Hematopoietic multipotent progenitor cell treated with erythropoietin and hydrocortisone succinate and interleukin-3 and kit ligand, for 6 days (in vitro differentiated cells): Measurements from ENCODE around the gene CRIM1.
A peak's percentile ranks its signal among the peaks of the same experiment; 100 is the strongest.

Experiments
- DNase-seq: peaks from one replicate; pipeline ENCODE4 v3.0.0-alpha.2; 2015

Gene CRIM1

GRCh38 chr2:36587101-36587500 is 231.5 kb downstream of the CRIM1 start:
- DNase-seq: no peak

DNA sequence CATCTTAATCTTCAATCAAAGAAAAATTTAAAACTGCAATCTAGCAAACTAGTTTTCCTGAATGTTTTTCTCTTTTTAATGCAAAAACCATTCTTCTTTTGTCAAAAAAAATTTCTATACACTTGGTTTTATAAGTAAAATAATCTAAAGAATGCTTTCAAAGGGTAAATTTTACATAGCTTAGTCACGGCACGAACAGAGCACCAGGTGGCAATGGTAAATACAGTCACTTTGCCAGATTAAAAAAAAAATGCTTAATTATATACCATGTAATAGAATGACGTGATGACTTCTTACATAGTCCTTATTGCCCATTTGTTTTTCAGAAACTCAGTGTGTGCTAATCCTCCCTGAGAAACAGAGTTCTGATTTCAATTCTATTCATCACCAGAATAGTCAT is 232.0 kb downstream of the CRIM1 start:
- DNase-seq: no peak

GRCh38 chr2:36589230-36589630 is 233.7 kb downstream of the CRIM1 start:
- no peak for DNase-seq

- no peak for DNase-seq
Observed at GRCh38 chr2:36594849-36595248, 239.3 kb downstream of the CRIM1 start.

DNA sequence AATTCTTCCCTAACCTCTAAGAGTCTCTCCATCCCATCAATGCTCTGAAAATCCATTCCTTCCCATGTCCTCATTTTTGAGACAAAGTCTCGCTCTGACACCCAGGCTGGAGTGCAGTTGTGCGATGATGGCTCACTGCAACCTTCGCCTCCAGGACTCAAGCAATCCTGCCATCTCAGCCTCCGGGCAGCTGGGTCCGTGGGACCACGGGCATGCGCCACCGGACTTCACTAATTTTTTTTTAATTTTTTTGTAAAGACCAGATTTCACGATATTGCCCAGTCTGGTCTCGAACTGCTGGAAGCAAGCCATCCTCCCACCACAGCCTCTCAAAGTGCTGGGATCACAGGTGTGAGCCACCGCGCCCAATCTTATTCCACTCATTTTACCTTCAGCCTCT is 240.8 kb downstream of the CRIM1 start:
- no peak for DNase-seq

GRCh38 chr2:36597003-36597531 is 241.5 kb downstream of the CRIM1 start:
- no peak for DNase-seq

DNA sequence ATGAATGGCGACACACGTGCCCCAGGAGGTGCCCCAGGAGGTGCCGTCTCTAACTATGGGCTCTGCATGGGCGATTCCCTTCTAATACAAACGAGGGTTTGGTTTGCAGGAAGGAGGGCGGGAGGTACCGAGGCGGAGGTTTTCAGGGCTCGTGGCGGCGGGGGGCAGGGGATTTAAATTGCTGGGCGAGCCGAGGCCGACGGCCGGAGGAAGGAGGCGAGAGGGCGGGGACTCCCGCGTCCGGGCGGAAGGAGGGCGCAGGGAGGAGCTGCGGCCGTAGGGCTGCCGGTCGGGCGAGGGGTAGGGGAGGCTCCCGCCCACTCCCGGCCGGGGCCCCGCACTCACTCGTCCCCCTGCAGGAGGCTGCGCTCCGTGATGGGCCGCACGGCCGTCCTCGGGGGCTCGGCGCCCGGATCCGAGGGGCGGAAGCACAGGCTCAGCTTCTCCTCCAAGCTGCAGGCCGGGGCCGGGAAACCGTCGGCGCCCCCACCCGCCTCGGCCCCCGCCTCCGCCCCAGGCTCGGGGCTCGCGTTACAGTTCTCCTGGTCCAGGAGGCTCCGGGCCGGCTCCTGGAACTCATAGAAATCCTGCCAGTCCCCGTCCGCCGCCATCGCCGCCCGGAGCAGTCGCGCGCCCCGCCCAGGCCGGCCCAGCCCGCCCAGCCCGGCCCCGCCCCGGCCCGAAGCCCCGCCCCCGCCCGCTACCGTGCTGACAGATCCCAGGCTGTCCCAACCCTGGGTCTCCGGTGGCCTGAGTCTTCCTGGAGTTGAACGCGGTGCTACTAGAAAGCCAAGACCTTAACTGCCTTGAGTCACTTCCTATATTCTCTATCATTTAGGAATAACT is 242.2 kb downstream of the CRIM1 start, which contains the start of gene FEZ2:
Gene FEZ2, minus strand, starts transcription at position 637 of the 846 bp plus-strand sequence. Its CDS starts 26 bp downstream, at position 611.
- DNase-seq: peak; percentile 90
